GM21390 (cell line): ENCODE data around the gene LTBR.

ENCODE experiments used
- ATAC-seq: cut with Tn5 transposase; IDR thresholded peaks from one replicate; pipeline ENCODE4 v1.9.1; 2021; ENCODE audit not compliant: unreplicated experiment

The LTBR gene

GRCh38 chr12:6382371-6382770 is 1.6 kb upstream of the LTBR start:
- ATAC-seq, result no peak

GRCh38 chr12:6382982-6383381 is 980 bp upstream of the LTBR start:
- no peak for ATAC-seq

- ATAC-seq, result no peak
Observed at GRCh38 chr12:6384499-6385436, 806 bp downstream of the LTBR start.

- no peak for ATAC-seq
Observed at GRCh38 chr12:6386038-6386437, 2.1 kb downstream of the LTBR start.

DNA sequence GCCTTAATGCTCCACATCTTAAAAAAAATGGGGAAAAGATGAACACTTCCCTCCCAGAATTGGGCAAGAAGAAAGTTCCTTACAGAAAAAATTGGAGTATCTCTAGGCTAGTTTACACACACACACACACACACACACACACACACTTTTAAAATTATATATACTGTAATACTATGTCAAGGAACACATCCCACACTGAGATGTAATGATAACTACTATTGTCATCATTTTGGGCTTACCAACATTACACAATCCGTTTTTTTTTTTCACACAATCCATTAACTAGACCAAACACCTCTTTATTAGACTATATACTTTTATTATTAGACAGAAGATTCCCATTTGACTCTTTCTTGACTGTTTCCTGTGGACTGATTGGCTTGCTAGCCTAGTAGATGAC is 2.5 kb downstream of the LTBR start:
- no peak for ATAC-seq

- ATAC-seq, result no peak
Observed at GRCh38 chr12:6387541-6387940, 3.6 kb downstream of the LTBR start.

DNA sequence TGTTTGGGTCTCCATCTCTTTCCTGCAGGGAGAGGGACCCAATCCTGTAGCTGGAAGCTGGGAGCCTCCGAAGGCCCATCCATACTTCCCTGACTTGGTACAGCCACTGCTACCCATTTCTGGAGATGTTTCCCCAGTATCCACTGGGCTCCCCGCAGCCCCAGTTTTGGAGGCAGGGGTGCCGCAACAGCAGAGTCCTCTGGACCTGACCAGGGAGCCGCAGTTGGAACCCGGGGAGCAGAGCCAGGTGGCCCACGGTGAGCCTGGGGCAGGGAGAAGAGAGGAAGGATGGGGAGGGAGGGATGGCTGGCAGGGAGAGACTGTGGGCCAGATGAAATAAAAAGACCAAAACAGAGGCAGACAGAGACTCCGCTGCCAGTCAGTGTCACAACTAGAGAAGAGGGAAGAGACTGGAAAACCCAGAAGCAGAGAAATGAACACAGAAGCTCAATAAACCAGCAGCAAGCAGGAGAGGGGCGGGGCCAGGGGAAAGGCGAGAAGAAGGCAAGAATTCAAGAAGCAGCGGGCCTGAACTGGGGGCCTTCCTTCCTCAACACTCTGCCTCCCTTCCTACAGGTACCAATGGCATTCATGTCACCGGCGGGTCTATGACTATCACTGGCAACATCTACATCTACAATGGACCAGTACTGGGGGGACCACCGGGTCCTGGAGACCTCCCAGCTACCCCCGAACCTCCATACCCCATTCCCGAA is 6.3 kb downstream of the LTBR start:
- no peak for ATAC-seq

- no peak for ATAC-seq
Observed at GRCh38 chr12:6391013-6391412, 7.1 kb downstream of the LTBR start.

DNA sequence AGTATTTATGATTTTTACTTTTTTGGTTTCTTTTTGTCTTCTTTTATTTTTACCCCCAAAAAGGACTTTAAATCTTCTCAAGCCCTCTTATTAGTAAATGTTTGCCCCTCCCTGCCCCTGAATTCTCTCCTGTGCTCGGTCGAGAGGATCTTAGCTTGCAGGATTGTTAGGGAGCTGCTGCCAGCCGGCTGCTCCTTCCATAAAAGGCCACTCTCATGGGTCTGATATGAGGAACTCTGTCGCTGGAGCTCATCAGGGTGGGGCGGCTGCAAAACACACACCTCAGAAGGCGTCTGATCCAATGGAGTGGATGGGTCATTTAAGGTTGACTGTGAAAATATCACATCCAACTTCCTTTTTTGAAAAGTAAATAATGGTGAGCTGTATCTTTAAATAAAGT is 8.5 kb downstream of the LTBR start:
- ATAC-seq, result no peak

GRCh38 chr12:6393109-6393508 is 9.1 kb downstream of the LTBR start:
- no peak for ATAC-seq

DNA sequence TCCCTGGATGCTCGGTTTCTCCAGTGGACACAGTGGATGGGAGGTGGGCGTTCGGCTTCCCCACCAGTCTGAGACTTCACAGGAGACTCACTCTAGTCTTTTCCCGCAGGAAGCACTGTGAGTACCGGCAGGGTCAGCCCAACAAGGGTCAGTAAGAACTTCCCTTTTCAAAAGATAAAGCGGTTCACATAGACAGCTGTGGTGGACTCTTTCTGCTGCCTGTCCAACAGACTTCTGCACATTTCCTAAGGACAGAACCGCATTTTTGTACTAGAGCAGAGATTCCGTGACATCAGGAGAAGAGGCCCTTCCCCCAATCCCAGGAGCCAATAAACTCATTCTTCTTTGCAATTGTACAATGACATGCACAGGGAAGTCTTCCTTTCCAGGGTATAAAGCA is 10.4 kb downstream of the LTBR start:
- ATAC-seq, result no peak

DNA sequence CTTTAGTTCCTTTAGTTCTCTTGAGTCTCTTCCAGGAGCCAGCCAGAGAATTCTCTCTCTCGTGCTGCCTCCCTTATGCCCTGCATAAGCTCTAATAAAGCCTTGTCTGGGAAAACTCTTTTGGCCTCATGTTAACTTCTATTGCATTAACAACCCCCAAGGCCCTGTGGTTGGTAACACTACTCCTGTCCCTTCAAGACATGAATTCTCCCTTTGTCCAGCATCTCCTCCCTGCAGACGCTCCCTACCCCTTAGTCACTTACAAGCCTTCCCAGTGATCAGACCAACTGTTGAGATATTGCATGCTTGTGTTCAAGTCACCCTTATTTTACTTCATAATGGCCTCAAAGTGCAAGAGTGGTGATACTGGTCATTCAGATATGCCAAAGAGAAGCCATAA is 12.1 kb downstream of the LTBR start:
- ATAC-seq, result no peak

DNA sequence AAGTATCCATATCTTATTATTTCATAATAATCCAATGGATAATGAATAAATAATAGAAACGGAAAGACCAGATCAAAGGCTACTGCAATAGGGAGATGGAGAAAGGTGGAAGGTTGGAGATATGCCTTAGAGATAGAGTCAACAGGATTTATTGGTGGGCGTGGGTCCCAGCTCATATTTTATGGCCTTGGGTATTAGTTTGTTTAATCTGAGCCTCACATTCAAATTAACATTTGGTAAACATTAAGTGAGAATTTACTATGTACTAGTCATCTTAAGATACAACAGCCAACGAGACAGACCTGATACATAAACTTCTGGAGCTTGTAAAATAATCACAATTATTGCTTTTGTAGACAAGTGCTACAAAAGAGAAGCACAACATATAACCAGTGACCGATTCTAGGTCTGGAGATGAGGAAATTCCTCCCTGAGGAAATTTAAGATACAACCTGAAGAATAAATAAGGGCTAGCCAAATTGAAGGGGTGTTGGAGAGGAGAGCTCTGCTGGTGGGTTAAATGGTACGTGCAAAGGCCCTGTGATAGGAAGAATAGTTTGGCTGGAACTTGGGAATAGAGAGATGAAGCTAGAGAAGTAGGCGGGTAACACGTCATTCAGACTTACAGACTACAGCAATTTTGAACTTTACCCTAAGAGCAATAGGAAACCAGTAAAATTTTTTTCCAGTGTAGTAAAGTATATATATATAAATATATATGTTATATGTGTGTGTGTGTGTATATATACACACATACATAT is 16.1 kb downstream of the LTBR start:
- ATAC-seq, result no peak

GRCh38 chr12:6404390-6404789 is 20.4 kb downstream of the LTBR start:
- ATAC-seq, result no peak

- ATAC-seq, result no peak
Observed at GRCh38 chr12:6405963-6406362, 22.0 kb downstream of the LTBR start.

GRCh38 chr12:6407236-6407954 is 23.4 kb downstream of the LTBR start:
- ATAC-seq, result no peak

- no peak for ATAC-seq
Observed at GRCh38 chr12:6416596-6416995, 32.6 kb downstream of the LTBR start.

- no peak for ATAC-seq
Observed at GRCh38 chr12:6418796-6419195, 34.8 kb downstream of the LTBR start.

DNA sequence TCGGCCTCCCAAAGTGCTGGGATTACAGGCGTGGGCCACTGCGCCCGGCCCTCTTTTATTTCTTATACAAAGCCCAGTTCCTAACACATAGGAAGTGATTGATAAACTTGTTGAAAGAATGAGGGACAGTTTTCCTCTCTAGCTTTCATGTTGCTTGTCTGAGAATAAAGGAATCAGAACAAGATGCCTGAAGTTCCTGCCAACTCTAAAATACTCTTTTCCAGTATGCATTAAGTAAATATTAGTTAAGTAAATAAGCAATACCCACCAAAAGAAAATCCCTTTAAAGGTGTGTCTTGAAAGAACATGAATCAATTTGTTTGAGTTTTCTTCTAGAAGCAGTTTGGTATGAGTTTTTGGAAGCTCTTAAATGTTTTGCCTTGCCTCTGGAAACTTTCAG is 36.4 kb downstream of the LTBR start:
- ATAC-seq, result no peak

GRCh38 chr12:6423267-6424007 is 39.5 kb downstream of the LTBR start:
- ATAC-seq, result no peak
